ENCODE data around the gene CHRM4.

Gene CHRM4

GRCh38 chr11:46391578-46392420, at the start of gene CHRM4:
Gene CHRM4, minus strand, starts transcription at chr11:46391776. Its CDS starts 5,219 bp downstream, at chr11:46386557.
- H3K4me1 Mint-ChIP-seq, result peaks cover 13% of the 10 kb centered on the region
- DNase-seq (ENCODE audit: low spot score in 2 of 2) (no peak), ATAC-seq (ENCODE audit: low read depth) (no peak)
- peaks cover 22% of the 10 kb centered on the region for H3K27me3 Mint-ChIP-seq
- peaks cover 3% of the 10 kb centered on the region for H3K36me3 Mint-ChIP-seq
- peak within 1 kb of the TSS; percentile 73 for H3K4me3 Mint-ChIP-seq
- H3K9me3 Mint-ChIP-seq, result peaks cover 2% of the 10 kb centered on the region
- H3K27ac Mint-ChIP-seq, result no peak within 1 kb of the TSS

GRCh38 chr11:46438211-46438610, 46.6 kb upstream of the CHRM4 start:
- no peaks in the 10 kb centered on the region for H3K27me3 Mint-ChIP-seq
- no peaks in the 10 kb centered on the region for H3K4me1 Mint-ChIP-seq
- DNase-seq (ENCODE audit: low spot score in 2 of 2) (no peak), ATAC-seq (ENCODE audit: low read depth) (no peak)
- H3K27ac Mint-ChIP-seq, result no peak overlapping the region
- H3K4me3 Mint-ChIP-seq, result no peak overlapping the region
- H3K36me3 Mint-ChIP-seq, result peaks cover 44% of the 10 kb centered on the region
- H3K9me3 Mint-ChIP-seq, result peaks cover 1% of the 10 kb centered on the region

- Mint-ChIP-seq H3K36me3 (peaks cover 44% of the 10 kb centered on the region), H3K4me3 (no peak overlapping the region), H3K4me1 (no peaks in the 10 kb centered on the region), H3K27ac (no peak overlapping the region), H3K9me3 (peaks cover 1% of the 10 kb centered on the region), H3K27me3 (no peaks in the 10 kb centered on the region)
- DNase-seq (ENCODE audit: low spot score in 2 of 2) (no peak), ATAC-seq (ENCODE audit: low read depth) (no peak)
Measured at GRCh38 chr11:46437122-46437689, 45.6 kb upstream of the CHRM4 start.

GRCh38 chr11:46436113-46436512, 44.5 kb upstream of the CHRM4 start:
- no peak for ATAC-seq (ENCODE audit: low read depth)
- Mint-ChIP-seq H3K4me3 (no peak overlapping the region), H3K36me3 (peaks cover 42% of the 10 kb centered on the region), H3K4me1 (no peaks in the 10 kb centered on the region), H3K27me3 (no peaks in the 10 kb centered on the region), H3K9me3 (peaks cover 1% of the 10 kb centered on the region), H3K27ac (no peak overlapping the region)
- DNase-seq (ENCODE audit: low spot score in 2 of 2), result no peak

GRCh38 chr11:46435679-46436078, 44.1 kb upstream of the CHRM4 start:
- no peak for ATAC-seq (ENCODE audit: low read depth)
- DNase-seq (ENCODE audit: low spot score in 2 of 2), result no peak
- no peaks in the 10 kb centered on the region for H3K4me1 Mint-ChIP-seq
- H3K27me3 Mint-ChIP-seq, result no peaks in the 10 kb centered on the region
- H3K36me3 Mint-ChIP-seq, result peaks cover 39% of the 10 kb centered on the region
- H3K9me3 Mint-ChIP-seq, result no peaks in the 10 kb centered on the region
- no peak overlapping the region for H3K27ac Mint-ChIP-seq
- no peak overlapping the region for H3K4me3 Mint-ChIP-seq

GRCh38 chr11:46431211-46431610, 39.6 kb upstream of the CHRM4 start:
- no peaks in the 10 kb centered on the region for H3K27me3 Mint-ChIP-seq
- DNase-seq (ENCODE audit: low spot score in 2 of 2) (no peak), ATAC-seq (ENCODE audit: low read depth) (no peak)
- H3K4me1 Mint-ChIP-seq, result no peaks in the 10 kb centered on the region
- no peak overlapping the region for H3K27ac Mint-ChIP-seq
- H3K36me3 Mint-ChIP-seq, result peaks cover 51% of the 10 kb centered on the region
- no peak overlapping the region for H3K4me3 Mint-ChIP-seq
- no peaks in the 10 kb centered on the region for H3K9me3 Mint-ChIP-seq

GRCh38 chr11:46429717-46430116, 38.1 kb upstream of the CHRM4 start:
- no peaks in the 10 kb centered on the region for H3K4me1 Mint-ChIP-seq
- no peaks in the 10 kb centered on the region for H3K27me3 Mint-ChIP-seq
- H3K36me3 Mint-ChIP-seq, result peaks cover 45% of the 10 kb centered on the region
- no peaks in the 10 kb centered on the region for H3K9me3 Mint-ChIP-seq
- H3K27ac Mint-ChIP-seq, result no peak overlapping the region
- no peak overlapping the region for H3K4me3 Mint-ChIP-seq
- ATAC-seq (ENCODE audit: low read depth) (no peak), DNase-seq (ENCODE audit: low spot score in 2 of 2) (no peak)

GRCh38 chr11:46427364-46427763, 35.8 kb upstream of the CHRM4 start:
- H3K4me3 Mint-ChIP-seq, result no peak overlapping the region
- H3K27ac Mint-ChIP-seq, result no peak overlapping the region
- peaks cover 35% of the 10 kb centered on the region for H3K36me3 Mint-ChIP-seq

GRCh38 chr11:46426233-46426991, 34.8 kb upstream of the CHRM4 start:
- Mint-ChIP-seq H3K4me1 (no peaks in the 10 kb centered on the region), H3K4me3 (no peak overlapping the region), H3K36me3 (peaks cover 36% of the 10 kb centered on the region), H3K27ac (no peak overlapping the region), H3K9me3 (no peaks in the 10 kb centered on the region), H3K27me3 (no peaks in the 10 kb centered on the region)
- no peak for ATAC-seq (ENCODE audit: low read depth)
- no peak for DNase-seq (ENCODE audit: low spot score in 2 of 2)

More at GRCh38 chr11:46427364-46427763, 35.8 kb upstream of the CHRM4 start:
- ATAC-seq (ENCODE audit: low read depth) (no peak), DNase-seq (ENCODE audit: low spot score in 2 of 2) (no peak)
- Mint-ChIP-seq H3K4me1 (no peaks in the 10 kb centered on the region), H3K27me3 (no peaks in the 10 kb centered on the region), H3K9me3 (no peaks in the 10 kb centered on the region)

- H3K9me3 Mint-ChIP-seq, result no peaks in the 10 kb centered on the region
- DNase-seq (ENCODE audit: low spot score in 2 of 2) (no peak), ATAC-seq (ENCODE audit: low read depth) (no peak)
- no peak overlapping the region for H3K27ac Mint-ChIP-seq
- peaks cover 28% of the 10 kb centered on the region for H3K36me3 Mint-ChIP-seq
- H3K27me3 Mint-ChIP-seq, result no peaks in the 10 kb centered on the region
- H3K4me3 Mint-ChIP-seq, result no peak overlapping the region
- no peaks in the 10 kb centered on the region for H3K4me1 Mint-ChIP-seq
Measured at GRCh38 chr11:46422588-46422987, 31.0 kb upstream of the CHRM4 start.

GRCh38 chr11:46421257-46421880, 29.8 kb upstream of the CHRM4 start:
- no peak overlapping the region for H3K27ac Mint-ChIP-seq
- ATAC-seq (ENCODE audit: low read depth) (no peak), DNase-seq (ENCODE audit: low spot score in 2 of 2) (no peak)
- peaks cover 25% of the 10 kb centered on the region for H3K36me3 Mint-ChIP-seq
- H3K4me3 Mint-ChIP-seq, result no peak overlapping the region
- no peaks in the 10 kb centered on the region for H3K4me1 Mint-ChIP-seq
- H3K9me3 Mint-ChIP-seq, result no peaks in the 10 kb centered on the region
- no peaks in the 10 kb centered on the region for H3K27me3 Mint-ChIP-seq

GRCh38 chr11:46420513-46420912, 28.9 kb upstream of the CHRM4 start:
- Mint-ChIP-seq H3K27me3 (no peaks in the 10 kb centered on the region), H3K9me3 (no peaks in the 10 kb centered on the region), H3K27ac (no peak overlapping the region), H3K4me3 (no peak overlapping the region), H3K36me3 (peaks cover 30% of the 10 kb centered on the region), H3K4me1 (no peaks in the 10 kb centered on the region)
- ATAC-seq (ENCODE audit: low read depth) (no peak), DNase-seq (ENCODE audit: low spot score in 2 of 2) (no peak)

GRCh38 chr11:46418751-46419150, 27.2 kb upstream of the CHRM4 start:
- Mint-ChIP-seq H3K36me3 (peaks cover 41% of the 10 kb centered on the region), H3K4me3 (no peak overlapping the region), H3K4me1 (no peaks in the 10 kb centered on the region), H3K9me3 (no peaks in the 10 kb centered on the region), H3K27ac (no peak overlapping the region), H3K27me3 (no peaks in the 10 kb centered on the region)
- no peak for ATAC-seq (ENCODE audit: low read depth)
- no peak for DNase-seq (ENCODE audit: low spot score in 2 of 2)

GRCh38 chr11:46417711-46418110, 26.1 kb upstream of the CHRM4 start:
- Mint-ChIP-seq H3K27ac (no peak overlapping the region), H3K27me3 (no peaks in the 10 kb centered on the region), H3K36me3 (peaks cover 39% of the 10 kb centered on the region)

More at GRCh38 chr11:46417711-46418110, 26.1 kb upstream of the CHRM4 start:
- H3K4me3 Mint-ChIP-seq, result no peak overlapping the region
- DNase-seq (ENCODE audit: low spot score in 2 of 2), result no peak
- no peak for ATAC-seq (ENCODE audit: low read depth)
- no peaks in the 10 kb centered on the region for H3K9me3 Mint-ChIP-seq
- H3K4me1 Mint-ChIP-seq, result no peaks in the 10 kb centered on the region

Data from memory B cell (primary cell).